ENCODE data around the gene TUBB4A.

The TUBB4A gene

GRCh38 chr19:6464070-6464873 is 37.8 kb downstream of the TUBB4A start, which contains the start of gene CRB3:
CRB3 (plus strand) TSS chr19:6464271; CDS start chr19:6464702, 431 bp downstream.
- H3K4me3 ChIP-seq (ENCODE audit: low read depth, low read length, poor library complexity, severe bottlenecking) = no peak within 1 kb of the TSS
- H3K9me2 ChIP-seq (ENCODE audit: low read depth, low read length) = no peaks in the 10 kb centered on the region
- TF ChIP-seq EZH2 (IDR thresholded peaks at IDR 0.05; ENCODE audit: borderline replicate concordance, low read length) = no peak
- TF ChIP-seq, protein P1, sequence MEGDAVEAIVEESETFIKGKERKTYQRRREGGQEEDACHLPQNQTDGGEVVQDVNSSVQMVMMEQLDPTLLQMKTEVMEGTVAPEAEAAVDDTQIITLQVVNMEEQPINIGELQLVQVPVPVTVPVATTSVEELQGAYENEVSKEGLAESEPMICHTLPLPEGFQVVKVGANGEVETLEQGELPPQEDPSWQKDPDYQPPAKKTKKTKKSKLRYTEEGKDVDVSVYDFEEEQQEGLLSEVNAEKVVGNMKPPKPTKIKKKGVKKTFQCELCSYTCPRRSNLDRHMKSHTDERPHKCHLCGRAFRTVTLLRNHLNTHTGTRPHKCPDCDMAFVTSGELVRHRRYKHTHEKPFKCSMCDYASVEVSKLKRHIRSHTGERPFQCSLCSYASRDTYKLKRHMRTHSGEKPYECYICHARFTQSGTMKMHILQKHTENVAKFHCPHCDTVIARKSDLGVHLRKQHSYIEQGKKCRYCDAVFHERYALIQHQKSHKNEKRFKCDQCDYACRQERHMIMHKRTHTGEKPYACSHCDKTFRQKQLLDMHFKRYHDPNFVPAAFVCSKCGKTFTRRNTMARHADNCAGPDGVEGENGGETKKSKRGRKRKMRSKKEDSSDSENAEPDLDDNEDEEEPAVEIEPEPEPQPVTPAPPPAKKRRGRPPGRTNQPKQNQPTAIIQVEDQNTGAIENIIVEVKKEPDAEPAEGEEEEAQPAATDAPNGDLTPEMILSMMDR (IDR thresholded peaks at IDR 0.05; ENCODE audit: low read length) = no peak
- H4K20me1 ChIP-seq (ENCODE audit: insufficient read depth, low read length) = no peaks in the 10 kb centered on the region
- H3K9ac ChIP-seq (ENCODE audit: low read length) = no peak within 1 kb of the TSS
- H3K4me1 ChIP-seq (ENCODE audit: insufficient read depth, low read length, severe bottlenecking) = no peaks in the 10 kb centered on the region
- H2AFZ ChIP-seq (ENCODE audit: low read length) = no peak within 1 kb of the TSS
- no peaks in the 10 kb centered on the region for H3K36me3 ChIP-seq (ENCODE audit: insufficient read depth, low read length)
- H3K27me3 ChIP-seq (ENCODE audit: insufficient read depth, low read length) = 0 out of 2 replicates have a peak, but pooled peaks cover 5% of the 10 kb centered on the region
- H3K4me2 ChIP-seq (ENCODE audit: low read length) = no peak within 1 kb of the TSS
- H3F3A ChIP-seq (ENCODE audit: insufficient read depth, low read length) = no peaks in the 10 kb centered on the region
- no peak within 1 kb of the TSS for H3K27ac ChIP-seq (ENCODE audit: low read depth, low read length, poor library complexity, severe bottlenecking)
- H3K9me3 ChIP-seq (ENCODE audit: low read length) = no peaks in the 10 kb centered on the region
- no peaks in the 10 kb centered on the region for H3K79me2 ChIP-seq (ENCODE audit: insufficient read depth, low read length)

- Histone ChIP-seq H2AFZ (ENCODE audit: low read length) (no peak overlapping the region), H3K9me2 (ENCODE audit: low read depth, low read length) (no peaks in the 10 kb centered on the region)
Measured at GRCh38 chr19:6460099-6460884, 41.8 kb downstream of the TUBB4A start.

More at GRCh38 chr19:6460099-6460884, 41.8 kb downstream of the TUBB4A start:
- Histone ChIP-seq H3K4me3 (ENCODE audit: low read depth, low read length, poor library complexity, severe bottlenecking) (peak overlapping the region; percentile 71), H3K9me3 (ENCODE audit: low read length) (no peaks in the 10 kb centered on the region), H3K27me3 (ENCODE audit: insufficient read depth, low read length) (0 out of 2 replicates have a peak, but pooled peaks cover 5% of the 10 kb centered on the region), H3F3A (ENCODE audit: insufficient read depth, low read length) (no peaks in the 10 kb centered on the region), H3K4me1 (ENCODE audit: insufficient read depth, low read length, severe bottlenecking) (peaks cover 13% of the 10 kb centered on the region), H3K79me2 (ENCODE audit: insufficient read depth, low read length) (no peaks in the 10 kb centered on the region), H3K9ac (ENCODE audit: low read length) (peak overlapping the region; percentile 73), H3K36me3 (ENCODE audit: insufficient read depth, low read length) (peaks cover 25% of the 10 kb centered on the region), H4K20me1 (ENCODE audit: insufficient read depth, low read length) (no peaks in the 10 kb centered on the region), H3K27ac (ENCODE audit: low read depth, low read length, poor library complexity, severe bottlenecking) (peak overlapping the region; percentile 72), H3K4me2 (ENCODE audit: low read length) (peak overlapping the region; percentile 87)
- TF ChIP-seq, protein P1 (IDR thresholded peaks at IDR 0.05; ENCODE audit: low read length) = peak; percentile 74
- TF ChIP-seq EZH2 (IDR thresholded peaks at IDR 0.05; ENCODE audit: borderline replicate concordance, low read length) = no peak
